HEK293T (cell line): ENCODE data around the gene PTPN4.

Source experiments
- ARNT ChIP-seq: fragments of 450-650 bp; IDR thresholded peaks from 2 replicates; pipeline ENCODE4 v1.6.1; 2017; ENCODE audit warnings: mild to moderate bottlenecking
- BHLHE40 ChIP-seq: fragments of 450-650 bp; IDR thresholded peaks from 2 replicates; pipeline ENCODE4 v1.6.1; 2016; ENCODE audit warnings: mild to moderate bottlenecking, moderate library complexity, borderline replicate concordance
- ELF4 ChIP-seq: fragments of 450-650 bp; IDR thresholded peaks from 2 replicates; pipeline ENCODE4 v1.6.1; 2017; ENCODE audit warnings: antibody characterized with exemption
- FOXA1 ChIP-seq: fragments of 450-650 bp; IDR thresholded peaks from 2 replicates; pipeline ENCODE4 v1.6.1; 2016; ENCODE audit warnings: mild to moderate bottlenecking
- FOXK2 ChIP-seq: fragments of 450-650 bp; IDR thresholded peaks from 2 replicates; pipeline ENCODE4 v1.6.1; 2016; ENCODE audit warnings: mild to moderate bottlenecking
- FOXM1 ChIP-seq: fragments of 450-650 bp; IDR thresholded peaks from 2 replicates; pipeline ENCODE4 v1.6.1; 2017; ENCODE audit warnings: mild to moderate bottlenecking, borderline replicate concordance
- L3MBTL2 ChIP-seq: fragments of 450-650 bp; conservative IDR thresholded peaks from 2 replicates; pipeline ENCODE4 v1.6.1; 2016; ENCODE audit warnings: mild to moderate bottlenecking
- SP1 ChIP-seq: fragments of 450-650 bp; IDR thresholded peaks from 2 replicates; pipeline ENCODE4 v1.6.1; 2017
- SUZ12 ChIP-seq: fragments of 450-650 bp; IDR thresholded peaks from 2 replicates; pipeline ENCODE4 v1.6.1; 2016; ENCODE audit warnings: mild to moderate bottlenecking
- TARDBP ChIP-seq: fragments of 450-650 bp; IDR thresholded peaks from 2 replicates; pipeline ENCODE4 v1.6.1; 2016
- ZNF384 ChIP-seq: fragments of 450-650 bp; IDR thresholded peaks from 2 replicates; pipeline ENCODE4 v1.6.1; 2016
- TF ChIP-seq, protein P1 (sequence below): fragments of 450-650 bp; IDR thresholded peaks from 2 replicates; pipeline ENCODE4 v1.6.1; 2016

DNA sequence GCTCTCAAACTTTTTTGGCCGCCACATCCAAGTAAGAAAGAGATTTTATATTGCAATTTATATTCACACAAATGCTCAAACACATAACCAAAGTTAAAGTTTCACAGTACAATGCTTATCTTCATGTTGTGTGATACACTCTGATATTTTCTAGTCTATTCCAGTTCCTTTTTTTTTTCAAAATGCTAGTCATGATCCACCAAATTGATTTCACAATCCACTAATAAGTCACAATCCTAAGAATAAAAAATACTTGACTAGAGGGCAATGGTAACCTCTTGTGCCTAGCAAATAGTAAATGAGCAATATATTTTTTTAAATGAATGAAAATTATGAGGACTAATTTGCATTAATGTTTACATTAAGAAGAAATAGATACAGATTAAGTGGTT is 5.8 kb upstream of the PTPN4 start:
- TF ChIP-seq ARNT = no peak
- no peak for TF ChIP-seq ZNF384
- TF ChIP-seq BHLHE40 = no peak
- no peak for TF ChIP-seq SP1
- no peak for TF ChIP-seq FOXK2
- TF ChIP-seq SUZ12 = no peak
- no peak for TF ChIP-seq ELF4
- no peak for TF ChIP-seq FOXA1
- TF ChIP-seq TARDBP = no peak
- no peak for TF ChIP-seq FOXM1
- TF ChIP-seq, protein P1, sequence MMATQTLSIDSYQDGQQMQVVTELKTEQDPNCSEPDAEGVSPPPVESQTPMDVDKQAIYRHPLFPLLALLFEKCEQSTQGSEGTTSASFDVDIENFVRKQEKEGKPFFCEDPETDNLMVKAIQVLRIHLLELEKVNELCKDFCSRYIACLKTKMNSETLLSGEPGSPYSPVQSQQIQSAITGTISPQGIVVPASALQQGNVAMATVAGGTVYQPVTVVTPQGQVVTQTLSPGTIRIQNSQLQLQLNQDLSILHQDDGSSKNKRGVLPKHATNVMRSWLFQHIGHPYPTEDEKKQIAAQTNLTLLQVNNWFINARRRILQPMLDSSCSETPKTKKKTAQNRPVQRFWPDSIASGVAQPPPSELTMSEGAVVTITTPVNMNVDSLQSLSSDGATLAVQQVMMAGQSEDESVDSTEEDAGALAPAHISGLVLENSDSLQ = no peak
- TF ChIP-seq L3MBTL2 = no peak
